Stomach (tissue), 9 donors: ENCODE results near the gene OPN1SW. TPM values are rescaled to one million over a fixed set of nuclear protein-coding genes. Genes with fewer than 3 reads are reported as not detected.
A peak's percentile ranks its signal among the peaks of the same experiment; 100 is the strongest.

ENCODE experiments used
- DNase-seq, 2 donors: peaks; one replicate each; pipeline versions ENCODE4 v3.0.0 to v3.0.0-alpha.2; 2013 to 2019
- H3K27ac ChIP-seq, 5 donors: fragments of 200-600 bp in 4 of 5; sonication (generic) in 4 of 5; one replicate each; pipeline ENCODE4 v1.5.1; 2013 to 2019; ENCODE audit warnings: mild to moderate bottlenecking in 1 of 5, moderate library complexity in 1 of 5
- H3K27me3 ChIP-seq, 3 donors: fragments of 200-600 bp; sonication (generic); one replicate each; pipeline ENCODE4 v1.5.1; 2017 to 2019; ENCODE audit warnings: mixed run types in 1 of 3
- H3K36me3 ChIP-seq, 4 donors: fragments of 200-600 bp; sonication (generic); 1 replicate in 3 of 4; 2 replicates in 1 of 4; pipeline ENCODE4 v1.5.1; 2016 to 2019
- H3K4me1 ChIP-seq, 4 donors: fragments of 200-600 bp; sonication (generic); one replicate each; pipeline ENCODE4 v1.5.1; 2016 to 2019
- H3K4me3 ChIP-seq, 4 donors: fragments of 200-600 bp; sonication (generic) in 3 of 4; one replicate each; pipeline ENCODE4 v1.5.1; 2016 to 2019; ENCODE audit warnings: mild to moderate bottlenecking in 1 of 4
- H3K9me3 ChIP-seq, 4 donors: fragments of 200-600 bp; sonication (generic); one replicate each; pipeline ENCODE4 v1.5.1; 2016 to 2019
- EP300 ChIP-seq: sonication (generic); formaldehyde crosslinking; IDR thresholded peaks from one replicate; pipeline ENCODE4 v1.6.1; 2017; ENCODE audit warnings: antibody characterized with exemption
- POLR2A ChIP-seq, 4 donors: fragments of 450-650 bp; IDR thresholded peaks; one replicate each; pipeline ENCODE4 v1.6.1; 2016; ENCODE audit warnings: antibody characterized with exemption in 4 of 4, control low read depth in 2 of 4, mild to moderate bottlenecking in 1 of 4, moderate library complexity in 1 of 4
- POLR2AphosphoS5 ChIP-seq, 3 donors: sonication (generic); formaldehyde crosslinking; IDR thresholded peaks; one replicate each; pipeline ENCODE4 v1.6.1; 2016; ENCODE audit warnings: antibody characterized with exemption in 3 of 3
- WGBS, 5 donors: extraction: QIAGEN DNeasy Blood & Tissue Kit in 3 of 5; methylation state at CpG; one replicate each; pipeline versions ENCODE4 v1.1.5 to v1.1.7; 2013 to 2018; 5-methylcytosine and 5-hydroxymethylcytosine counted together
- intact Hi-C: fragments of 100-400 bp; cut with DNase I; formaldehyde crosslinking; loops from one replicate; pipeline ENCODE4 v1.15.1; 2023; ENCODE audit warnings: low total_unique reads
- polyA plus RNA-seq, 3 donors: library from polyadenylated mRNA; stranded (reverse); fragments of 200-250 nt; gene quantifications; one replicate each; pipeline ENCODE4 v1.2.3, GENCODE V29; 2013
- total RNA-seq, 5 donors: library from RNA; depleted of rRNA; stranded (reverse); fragments of >200 nt; gene quantifications; one replicate each; pipeline versions ENCODE4 v1.1.0 to v1.2.3, GENCODE V29; 2014 to 2016
- TF ChIP-seq, protein P1 (sequence below), 7 experiments: fragments of 450-650 bp in 4 of 7; fragments of 200-600 bp in 3 of 7; sonication (generic) in 3 of 7; IDR thresholded peaks; one replicate each; pipeline ENCODE4 v1.5.1; 2016 to 2019; ENCODE audit warnings: antibody characterized with exemption in 7 of 7, control low read depth in 2 of 7, mild to moderate bottlenecking in 1 of 7
- donor health status: healthy with polysubstance abuse.
- donor health status: Bipolar disorder and iron deficiency.
- donor health status: healthy.

OPN1SW gene
- total and polyA plus RNA-seq, 8 donors, result not detected

DNA sequence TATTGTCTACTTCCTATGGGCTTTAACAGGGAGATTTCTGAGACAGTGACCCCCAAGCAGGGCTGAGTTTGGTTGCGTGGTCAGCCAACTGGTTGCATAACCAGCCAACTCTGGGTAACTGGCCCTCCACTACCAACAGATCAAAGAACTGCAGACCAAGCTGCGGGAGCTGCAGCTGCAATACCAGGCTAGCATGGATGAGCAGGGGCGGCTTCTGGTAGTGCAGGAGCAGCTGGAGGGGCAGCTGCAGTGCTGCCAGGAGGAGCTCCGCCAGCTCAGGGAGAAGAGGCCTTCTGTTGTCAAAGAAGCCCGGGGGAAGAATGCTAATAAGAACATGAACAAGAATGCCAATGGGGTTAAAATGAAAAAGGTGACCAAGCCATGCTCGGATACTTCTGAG, 38.9 kb upstream of the OPN1SW start:
- Histone ChIP-seq H3K9me3 (no peaks in the 10 kb centered on the region), H3K27ac (no peak overlapping the region), H3K36me3 (no peaks in the 10 kb centered on the region), H3K4me3 (no peak overlapping the region), H3K27me3 (no peaks in the 10 kb centered on the region), H3K4me1 (peaks cover 0 to 11% (median 9%) of the 10 kb centered on the region in 4 donors)
- no peak for TF ChIP-seq EP300
- TF ChIP-seq POLR2A (IDR thresholded peaks at IDR 0.05), result no peak
- TF ChIP-seq, protein P1, sequence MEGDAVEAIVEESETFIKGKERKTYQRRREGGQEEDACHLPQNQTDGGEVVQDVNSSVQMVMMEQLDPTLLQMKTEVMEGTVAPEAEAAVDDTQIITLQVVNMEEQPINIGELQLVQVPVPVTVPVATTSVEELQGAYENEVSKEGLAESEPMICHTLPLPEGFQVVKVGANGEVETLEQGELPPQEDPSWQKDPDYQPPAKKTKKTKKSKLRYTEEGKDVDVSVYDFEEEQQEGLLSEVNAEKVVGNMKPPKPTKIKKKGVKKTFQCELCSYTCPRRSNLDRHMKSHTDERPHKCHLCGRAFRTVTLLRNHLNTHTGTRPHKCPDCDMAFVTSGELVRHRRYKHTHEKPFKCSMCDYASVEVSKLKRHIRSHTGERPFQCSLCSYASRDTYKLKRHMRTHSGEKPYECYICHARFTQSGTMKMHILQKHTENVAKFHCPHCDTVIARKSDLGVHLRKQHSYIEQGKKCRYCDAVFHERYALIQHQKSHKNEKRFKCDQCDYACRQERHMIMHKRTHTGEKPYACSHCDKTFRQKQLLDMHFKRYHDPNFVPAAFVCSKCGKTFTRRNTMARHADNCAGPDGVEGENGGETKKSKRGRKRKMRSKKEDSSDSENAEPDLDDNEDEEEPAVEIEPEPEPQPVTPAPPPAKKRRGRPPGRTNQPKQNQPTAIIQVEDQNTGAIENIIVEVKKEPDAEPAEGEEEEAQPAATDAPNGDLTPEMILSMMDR (IDR thresholded peaks at IDR 0.05), result no peak
- TF ChIP-seq POLR2AphosphoS5 (IDR thresholded peaks at IDR 0.05), result no peak
- WGBS, 5 donors, result 75 to 83% (median 79%) methylated on average over 5 to 6 of the region's 6 CpGs
- intact Hi-C loops, result no loop called here
- no peak for DNase-seq

DNA sequence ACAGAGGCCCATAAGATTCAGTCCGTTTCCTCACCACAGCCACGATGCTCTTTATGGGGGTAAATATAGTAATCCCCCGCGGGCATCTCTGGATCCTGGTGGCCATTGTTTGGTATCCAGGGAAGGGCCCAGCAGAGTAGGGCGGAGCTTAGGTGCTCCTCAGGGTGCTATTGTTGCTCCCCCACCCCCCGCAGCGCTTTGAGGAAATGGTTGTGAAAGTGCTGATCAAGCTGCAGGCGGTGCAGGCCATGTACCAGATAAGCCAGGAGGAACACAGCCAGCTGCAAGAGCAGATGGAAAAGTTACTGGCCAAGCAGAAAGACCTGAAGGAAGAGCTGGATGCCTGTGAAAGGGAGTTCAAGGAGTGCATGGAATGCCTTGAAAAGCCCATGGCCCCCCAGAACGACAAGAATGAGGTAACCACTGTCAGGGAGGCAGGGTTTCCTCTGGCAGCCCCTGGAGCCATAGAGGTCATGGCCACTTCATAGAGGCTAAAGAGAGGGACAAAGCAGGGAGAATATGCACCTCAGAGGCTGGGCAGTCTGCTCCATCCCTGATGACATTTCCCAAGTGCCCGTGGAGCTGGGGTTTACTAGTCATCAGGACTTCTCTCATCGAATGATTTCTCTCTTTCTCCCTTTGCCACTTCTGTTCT, 37.0 kb upstream of the OPN1SW start:
- WGBS, 5 donors, result 31 to 46% (median 35%) methylated on average over 11 of the region's 11 CpGs
- Histone ChIP-seq H3K9me3 (no peaks in the 10 kb centered on the region), H3K4me3 (no peak overlapping the region), H3K4me1 (peaks cover 0 to 11% (median 9%) of the 10 kb centered on the region in 4 donors), H3K27me3 (no peaks in the 10 kb centered on the region), H3K36me3 (peaks cover 0 to 5% (median 0%) of the 10 kb centered on the region in 4 donors), H3K27ac (no peak overlapping the region)
- intact Hi-C loops, result no loop called here
- no peak for TF ChIP-seq POLR2AphosphoS5 (IDR thresholded peaks at IDR 0.05)
- TF ChIP-seq EP300, result no peak
- no peak for TF ChIP-seq POLR2A (IDR thresholded peaks at IDR 0.05)
- TF ChIP-seq, protein P1 (IDR thresholded peaks at IDR 0.05), result no peak
- DNase-seq, result peak; percentile 71 to 78

DNA sequence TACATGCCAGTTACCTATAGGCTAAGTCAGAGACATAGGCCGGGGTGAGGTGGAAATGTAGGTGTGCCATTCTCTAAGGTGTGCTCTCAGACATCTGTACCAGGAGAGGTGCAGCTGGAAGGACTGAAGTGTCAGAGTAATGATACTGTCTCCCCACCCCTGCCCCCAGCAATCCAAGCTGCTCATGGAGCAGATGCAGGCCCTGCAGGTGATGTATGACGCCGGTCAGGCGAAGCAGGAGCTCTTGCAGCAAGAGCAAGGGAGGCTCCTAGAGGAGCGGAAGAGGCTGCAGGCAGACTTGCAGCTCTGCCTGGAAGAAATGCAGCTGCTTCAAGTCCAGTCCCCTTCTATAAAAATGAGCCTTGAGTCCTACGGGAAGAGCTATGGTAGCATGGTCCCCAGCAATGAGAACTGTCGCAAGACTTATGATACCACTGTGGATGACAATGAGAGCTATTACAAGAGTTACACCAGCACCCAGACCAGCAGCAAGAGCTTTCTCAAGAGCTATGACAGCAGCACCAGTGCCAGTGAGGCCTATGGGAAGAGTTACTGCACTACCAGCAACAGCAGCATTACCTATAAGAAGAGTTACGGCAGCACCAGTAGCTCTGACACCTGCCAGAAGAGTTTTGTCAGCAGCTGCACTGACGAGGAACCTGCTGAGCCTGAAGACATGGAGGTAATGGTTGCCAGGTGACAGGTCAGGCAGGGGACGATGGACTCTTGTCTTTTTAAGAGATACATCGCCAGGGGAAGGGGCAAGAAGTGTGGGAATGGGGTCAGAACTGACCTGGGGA, 36.2 kb upstream of the OPN1SW start:
- TF ChIP-seq EP300, result no peak
- TF ChIP-seq POLR2A (IDR thresholded peaks at IDR 0.05), result no peak
- TF ChIP-seq, protein P1 (IDR thresholded peaks at IDR 0.05), result no peak
- TF ChIP-seq POLR2AphosphoS5 (IDR thresholded peaks at IDR 0.05), result no peak
- no peak for DNase-seq
- no peak overlapping the region for H3K27ac ChIP-seq
- 90 to 94% (median 92%) methylated on average over 11 of the region's 11 CpGs for WGBS, 5 donors
- peaks cover 0 to 13% (median 3%) of the 10 kb centered on the region in 4 donors for H3K36me3 ChIP-seq
- no peaks in the 10 kb centered on the region for H3K9me3 ChIP-seq
- no peak overlapping the region for H3K4me3 ChIP-seq
- peaks cover 0 to 11% (median 9%) of the 10 kb centered on the region in 4 donors for H3K4me1 ChIP-seq
- intact Hi-C loops, result no loop called here
- H3K27me3 ChIP-seq, result no peaks in the 10 kb centered on the region

DNA sequence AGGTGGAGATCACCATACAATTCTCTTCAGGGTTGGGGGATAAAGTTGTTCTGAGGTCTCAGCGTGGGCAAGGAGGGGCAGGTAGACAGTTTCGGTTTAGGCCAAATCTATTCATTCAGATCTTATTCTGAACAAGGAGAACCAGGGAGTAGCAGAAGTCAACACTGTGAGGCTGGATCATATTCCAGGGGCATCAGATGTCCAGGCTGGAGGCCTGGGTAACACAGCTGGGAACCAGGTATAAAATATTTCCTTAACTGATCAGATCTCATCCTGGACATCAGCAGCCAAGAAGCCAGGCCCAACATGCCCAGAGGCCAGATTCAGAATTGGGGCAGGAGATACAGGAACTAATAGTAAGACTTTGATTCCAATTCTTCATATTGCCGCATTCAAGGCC, 35.4 kb upstream of the OPN1SW start:
- 92 to 100% (median 96%) methylated on average over 3 of the region's 3 CpGs for WGBS, 5 donors
- Histone ChIP-seq H3K27me3 (no peaks in the 10 kb centered on the region), H3K4me1 (peaks cover 0 to 11% (median 9%) of the 10 kb centered on the region in 4 donors), H3K36me3 (peaks cover 0 to 21% (median 9%) of the 10 kb centered on the region in 4 donors), H3K9me3 (no peaks in the 10 kb centered on the region), H3K4me3 (no peak overlapping the region), H3K27ac (no peak overlapping the region)
- TF ChIP-seq POLR2A (IDR thresholded peaks at IDR 0.05) (no peak), EP300 (no peak), POLR2AphosphoS5 (IDR thresholded peaks at IDR 0.05) (no peak)
- TF ChIP-seq, protein P1 (IDR thresholded peaks at IDR 0.05), result no peak
- intact Hi-C loops, result no loop called here
- no peak for DNase-seq
